Gastrocnemius medialis (tissue), 4 donors: Measurements from ENCODE around the gene SRPRB.

Experiments
- CTCF ChIP-seq, 5 experiments: fragments of 450-650 bp in 3 of 5; fragments of 200-600 bp in 2 of 5; sonication (generic) in 2 of 5; IDR thresholded peaks in 4 of 5; conservative IDR thresholded peaks in 1 of 5; 1 replicate in 4 of 5; 2 replicates in 1 of 5; pipeline ENCODE4 v1.5.1; 2016 to 2019; ENCODE audit warnings: antibody characterized with exemption in 5 of 5, mild to moderate bottlenecking in 3 of 5, moderate library complexity in 3 of 5
- POLR2A ChIP-seq, 2 donors: fragments of 450-650 bp; IDR thresholded peaks; one replicate each; pipeline ENCODE4 v1.6.1; 2017; ENCODE audit warnings: antibody characterized with exemption in 2 of 2, mild to moderate bottlenecking in 2 of 2, moderate library complexity in 2 of 2

- no peak for TF ChIP-seq CTCF (IDR thresholded peaks at IDR 0.05 in 4 of 5, conservative IDR thresholded peaks at IDR 0.05 in 1 of 5)
- TF ChIP-seq POLR2A (IDR thresholded peaks at IDR 0.05), result no peak
Observed at GRCh38 chr3:133868186-133868585, 62.6 kb downstream of the SRPRB start.
